GM21381 (cell line): Measurements from ENCODE around the gene RAB3IL1.
A peak's percentile ranks its signal among the peaks of the same experiment; 100 is the strongest.

Experiments
- ATAC-seq: cut with Tn5 transposase; IDR thresholded peaks from one replicate; pipeline ENCODE4 v1.9.1; 2021; ENCODE audit warnings: mild to moderate bottlenecking, moderate library complexity; ENCODE audit not compliant: unreplicated experiment

Gene RAB3IL1

DNA sequence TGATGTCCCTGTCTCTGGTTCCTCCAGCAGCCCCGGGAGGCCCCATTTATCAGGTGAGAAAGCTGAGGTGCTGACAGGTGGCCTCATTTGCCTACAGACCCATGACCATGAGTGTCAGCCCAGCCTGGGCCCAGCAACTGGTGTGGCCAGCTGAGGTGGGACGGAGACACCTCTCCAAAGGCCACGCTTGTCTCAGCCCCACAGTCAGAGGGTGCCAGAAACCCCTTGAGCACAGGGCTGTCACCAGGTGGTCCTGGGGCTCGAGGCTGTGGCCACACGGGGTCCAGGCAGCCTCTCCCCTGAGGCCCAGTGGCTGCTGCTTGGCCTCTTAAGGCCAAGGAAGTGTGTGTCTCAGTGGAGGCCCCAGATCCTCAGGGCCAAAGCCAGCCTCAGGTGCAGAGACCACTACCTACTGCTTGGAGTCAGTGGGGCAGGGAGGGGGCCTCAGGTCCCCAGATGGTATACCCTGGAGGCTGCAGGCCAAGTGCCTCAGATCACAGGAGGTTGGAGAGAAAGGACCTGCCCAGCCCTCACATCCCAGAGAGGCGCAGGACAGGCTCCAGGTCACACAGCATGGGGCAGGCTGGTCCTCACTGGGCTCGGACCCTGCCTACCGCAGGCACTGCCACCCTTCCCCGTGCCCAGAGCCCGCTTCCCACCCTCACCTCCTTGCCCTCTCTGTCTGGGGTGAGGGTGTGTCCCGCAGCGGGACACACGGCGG, 11.4 kb downstream of the RAB3IL1 start:
- no peak for ATAC-seq

DNA sequence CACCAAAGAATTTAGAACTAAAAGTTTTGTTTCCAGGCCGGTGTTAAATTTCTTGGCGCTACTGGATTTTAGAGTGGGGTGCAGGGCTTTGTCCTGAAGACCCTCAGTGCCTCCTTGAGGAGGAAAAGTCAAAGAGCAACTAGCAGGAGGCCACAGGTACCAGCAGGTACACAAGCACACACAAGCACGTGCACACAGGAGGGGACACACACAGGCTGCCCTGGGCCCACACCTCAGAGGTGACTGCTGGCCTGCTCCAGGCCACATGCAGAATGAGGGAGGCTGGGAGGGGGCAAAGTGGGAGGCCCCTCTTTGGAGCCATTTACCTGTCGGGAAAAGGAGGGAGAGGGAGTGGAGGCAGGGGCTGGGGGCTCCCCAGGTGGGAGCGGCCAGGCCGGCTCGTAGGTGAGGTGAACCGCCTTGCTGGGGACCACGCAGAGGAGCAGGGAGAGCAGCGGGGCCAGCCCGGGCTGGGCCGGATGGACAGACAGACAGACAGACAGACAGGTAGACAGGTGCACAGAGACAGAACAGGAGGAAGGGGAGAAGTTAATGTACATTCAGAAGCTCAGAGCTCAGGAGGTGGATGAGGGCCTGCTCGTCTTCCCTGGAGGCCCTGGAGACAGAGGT, 12.2 kb downstream of the RAB3IL1 start:
- ATAC-seq = no peak

DNA sequence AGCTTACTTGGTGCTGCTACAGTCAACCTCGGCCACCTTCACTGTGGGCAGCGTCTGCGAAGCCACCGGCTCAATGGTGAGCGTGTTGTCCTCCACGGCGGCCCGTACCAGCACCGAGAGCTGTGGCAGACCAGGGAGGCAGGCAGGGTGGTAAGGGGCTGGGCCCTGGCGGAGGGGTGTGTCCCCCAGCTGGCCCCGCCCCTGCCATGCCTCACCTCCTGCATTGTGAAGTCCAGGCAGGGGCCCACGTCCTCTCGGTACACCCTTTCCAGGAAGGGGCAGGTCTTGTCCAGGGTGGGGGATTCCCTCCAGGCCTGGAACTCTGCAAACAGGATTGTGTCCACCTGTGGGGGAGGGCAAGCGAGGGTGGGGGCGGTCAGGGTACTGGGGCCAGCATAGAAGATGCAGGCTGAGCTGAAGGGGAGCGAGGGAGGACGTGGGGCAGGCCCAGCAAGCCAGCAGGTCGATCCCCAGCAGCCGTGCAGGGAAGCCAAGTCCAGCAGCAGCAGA, 12.8 kb downstream of the RAB3IL1 start:
- no peak for ATAC-seq

DNA sequence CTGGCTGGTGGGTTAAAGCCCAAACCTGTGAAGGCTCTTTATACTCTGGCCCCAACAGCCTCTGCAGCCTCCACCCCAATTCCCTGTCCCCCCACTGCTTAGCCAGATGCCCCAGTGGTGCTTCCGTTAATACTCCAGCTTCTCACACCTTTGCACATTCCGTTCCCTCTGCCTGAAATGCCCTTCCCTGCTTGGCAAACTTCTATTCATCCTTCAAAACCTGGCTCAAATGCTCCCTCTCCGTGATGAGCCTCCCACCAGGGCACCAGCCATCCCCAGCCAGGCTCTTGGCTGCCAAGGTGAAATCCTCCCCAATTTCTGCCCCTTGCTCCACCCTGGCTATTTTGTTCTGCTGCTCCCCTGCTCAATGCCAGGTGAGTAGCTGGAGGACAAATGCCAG, 13.5 kb downstream of the RAB3IL1 start:
- ATAC-seq = no peak

DNA sequence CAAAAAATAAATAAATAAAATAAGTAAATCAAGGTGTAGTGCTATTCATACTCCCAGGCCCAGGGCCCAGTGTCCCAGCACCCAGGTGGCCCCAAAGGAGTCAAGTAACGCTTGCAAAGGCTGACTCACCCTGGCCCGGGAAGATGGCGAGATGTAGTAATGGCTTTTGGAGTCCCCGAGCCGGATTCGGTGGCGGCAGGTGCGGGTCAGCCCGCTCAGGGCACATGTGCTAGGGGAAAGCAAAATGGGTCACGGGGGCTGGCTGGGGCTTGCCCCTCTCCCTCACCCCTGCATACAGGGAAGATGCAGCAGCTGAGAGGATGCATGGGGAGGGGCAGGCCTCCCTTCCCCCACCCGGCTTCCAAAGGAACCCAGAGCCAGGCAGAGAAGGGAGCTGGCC, 15.1 kb downstream of the RAB3IL1 start:
- ATAC-seq = no peak

DNA sequence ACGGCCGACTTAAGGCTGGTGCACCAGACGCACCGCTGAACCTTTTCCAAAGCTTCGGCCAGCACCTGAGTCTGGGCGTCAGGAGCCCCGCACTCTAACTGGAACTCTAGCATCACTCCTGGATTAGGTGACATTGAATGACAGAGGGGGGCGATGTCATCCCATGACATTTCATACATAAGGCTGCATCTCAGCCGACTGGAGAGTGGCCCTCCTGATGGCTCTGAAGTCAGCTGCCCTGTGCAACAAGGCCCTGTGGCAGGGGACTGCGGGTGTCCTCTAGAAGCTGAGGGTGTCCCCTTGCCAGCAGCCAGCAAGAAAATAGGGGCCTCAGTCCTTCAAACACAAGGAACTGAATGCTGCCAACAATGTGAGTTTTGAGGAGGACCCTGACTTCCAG, 16.0 kb downstream of the RAB3IL1 start:
- no peak for ATAC-seq

DNA sequence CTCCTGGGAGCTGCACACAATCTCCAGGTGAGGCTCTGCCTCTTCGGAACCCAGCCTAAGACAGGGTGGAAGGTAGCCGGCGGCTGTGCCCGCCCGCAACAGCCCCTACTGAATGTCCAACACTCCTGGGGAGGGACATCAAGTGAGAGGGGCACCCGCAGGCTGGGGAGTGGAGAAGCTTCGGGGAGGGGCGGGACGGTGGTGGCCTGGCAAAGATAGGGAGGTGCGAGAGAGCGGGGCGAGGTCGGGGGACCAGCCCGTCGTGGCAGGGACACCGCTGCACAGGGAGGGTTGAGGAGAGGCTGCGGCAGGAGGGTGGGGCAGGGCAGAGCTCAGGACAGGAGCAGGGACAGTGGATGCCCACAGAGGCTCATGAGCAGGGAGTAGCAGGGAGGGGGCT, 17.1 kb downstream of the RAB3IL1 start:
- no peak for ATAC-seq

DNA sequence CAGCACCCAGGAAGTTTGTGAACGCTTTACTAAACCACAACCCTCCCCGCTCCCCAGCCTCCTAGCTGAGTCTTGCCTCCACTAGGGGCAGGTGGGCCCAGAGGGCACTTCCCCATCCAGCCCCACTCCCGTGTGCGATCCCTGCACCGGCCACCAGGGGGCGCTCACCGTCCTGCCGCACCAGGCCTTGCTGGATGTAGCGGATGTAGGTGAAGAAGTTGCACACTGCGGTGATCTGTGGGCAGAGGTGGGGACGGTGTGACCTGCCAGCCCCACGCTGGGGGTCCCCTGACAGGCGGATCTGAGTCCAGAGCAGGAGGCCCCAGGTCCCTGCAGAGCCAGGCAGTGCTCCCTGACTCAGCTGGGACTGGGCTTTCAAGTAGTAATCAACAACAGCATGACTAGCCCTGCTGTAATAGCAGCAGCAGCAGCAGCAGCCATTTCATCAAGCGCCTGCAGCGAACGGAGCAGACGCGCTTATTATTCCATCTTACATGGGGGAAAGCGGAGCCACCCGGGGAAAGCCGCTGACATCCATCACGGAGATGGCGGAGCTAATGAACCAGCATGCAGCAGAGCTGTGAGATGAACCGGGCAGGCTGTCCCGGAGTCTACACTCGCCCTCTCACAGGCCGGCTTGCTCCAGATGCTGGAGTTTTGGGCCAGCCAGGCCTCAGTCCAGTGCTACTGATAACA, 18.1 kb downstream of the RAB3IL1 start:
- peak; percentile 60 for ATAC-seq

DNA sequence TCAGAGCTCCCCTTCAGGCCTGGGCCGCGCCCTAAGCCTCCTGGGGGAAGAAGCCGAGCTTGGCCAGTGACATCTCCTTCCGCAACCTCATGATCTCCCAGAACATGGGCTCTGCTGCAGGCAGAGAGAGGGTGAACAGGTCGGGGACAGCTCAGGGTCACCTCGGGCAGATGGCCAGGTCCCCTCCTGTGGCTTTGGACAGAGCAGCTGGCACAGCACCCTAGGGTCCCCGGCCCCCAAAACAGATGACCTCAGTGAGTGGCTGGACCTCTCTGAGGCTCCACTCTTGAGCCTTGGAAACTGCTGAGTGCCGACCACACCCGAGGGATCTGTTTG, 19.2 kb downstream of the RAB3IL1 start:
- no peak for ATAC-seq

DNA sequence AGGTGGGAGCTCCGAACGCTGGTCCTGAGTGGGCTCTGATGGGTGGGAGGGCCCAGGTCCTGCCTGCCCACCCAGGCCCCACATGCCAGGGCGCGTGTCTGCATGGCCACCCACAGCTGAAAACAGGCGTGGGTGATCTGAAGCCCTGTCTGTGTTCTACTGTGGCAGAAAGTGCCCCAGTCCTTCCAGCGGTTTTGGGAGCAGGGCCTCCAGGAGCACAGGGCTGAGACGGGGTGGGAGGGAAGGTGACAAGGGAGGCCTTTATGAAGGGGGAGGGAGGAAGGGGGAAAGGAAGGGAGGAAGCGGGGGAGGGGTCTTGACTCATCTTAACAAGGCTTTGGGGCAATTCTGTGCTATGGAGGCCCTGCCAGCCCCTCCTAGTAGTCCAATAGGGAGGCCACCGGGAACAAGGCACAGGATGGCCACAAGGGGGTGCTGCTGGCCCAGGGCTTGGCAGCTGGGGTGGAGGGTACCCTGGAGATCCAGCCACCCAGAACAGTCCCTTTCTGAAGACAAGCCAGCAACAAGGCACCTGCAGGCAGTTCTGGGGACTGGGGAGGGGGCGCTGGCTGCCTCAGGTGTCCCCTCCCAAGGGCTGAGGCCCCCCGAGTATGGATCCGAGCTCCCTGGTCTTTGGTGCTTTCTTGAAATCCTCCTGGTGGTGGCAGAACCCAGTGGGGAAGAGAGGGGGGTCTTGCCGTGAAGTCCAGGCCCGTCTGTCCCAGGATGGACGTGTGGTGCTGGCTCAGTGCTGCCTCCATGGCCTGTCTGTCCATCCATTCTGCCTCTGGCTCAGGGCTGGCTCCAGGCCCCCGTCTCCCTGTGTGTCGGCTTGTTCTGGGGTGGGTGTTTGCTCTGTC, 19.7 kb downstream of the RAB3IL1 start:
- ATAC-seq = no peak

DNA sequence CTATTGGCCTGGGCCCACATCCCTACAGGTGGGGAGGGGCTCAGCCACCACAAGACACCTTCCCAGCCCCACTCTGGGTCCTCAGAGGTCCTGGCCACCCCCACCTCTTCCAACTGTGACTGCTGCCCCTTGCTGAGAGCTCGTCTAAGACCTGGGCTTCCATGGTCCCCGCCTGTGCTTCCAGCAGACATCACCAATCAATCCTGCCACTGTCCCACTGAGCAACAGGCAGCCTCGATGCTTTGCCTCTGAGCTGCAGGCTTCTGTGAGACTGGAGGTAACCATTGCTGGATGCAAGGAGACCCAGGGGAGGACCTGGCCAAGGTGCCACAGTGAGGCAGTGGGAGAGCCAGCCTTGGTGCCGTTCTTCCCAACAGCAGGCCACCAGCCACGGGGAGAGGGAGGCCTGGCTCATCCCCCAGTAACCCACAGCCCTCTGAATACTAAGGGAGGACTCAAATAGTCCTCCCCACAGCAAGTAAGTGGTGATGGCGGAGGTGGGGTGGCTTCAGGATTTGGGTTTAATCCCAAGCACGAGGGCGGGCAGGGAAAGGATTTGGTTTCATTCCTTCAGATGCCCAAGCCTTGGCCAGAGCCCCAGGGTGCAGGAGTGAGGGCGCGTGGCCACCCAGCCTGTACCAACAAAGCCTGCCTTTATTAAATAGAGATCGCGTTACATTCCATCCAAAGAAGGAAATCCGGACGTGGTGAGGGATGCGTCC, 20.5 kb downstream of the RAB3IL1 start:
- ATAC-seq = no peak

DNA sequence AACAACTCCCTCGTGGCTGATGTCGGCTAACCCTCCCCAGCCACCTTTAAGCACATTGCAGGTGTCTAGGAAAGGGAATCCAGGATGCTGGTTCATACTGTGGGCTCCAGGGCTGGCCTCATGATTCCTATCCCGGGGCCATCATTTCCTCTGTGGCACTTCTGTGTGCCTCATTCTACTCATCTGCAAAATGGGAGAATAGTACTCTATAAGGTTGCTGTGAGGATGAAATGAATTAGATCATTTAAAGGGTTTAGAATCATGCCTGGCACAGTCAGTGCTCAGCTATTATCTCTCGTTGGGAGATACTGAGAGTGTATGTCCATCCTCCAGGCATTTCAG, 21.7 kb downstream of the RAB3IL1 start:
- no peak for ATAC-seq

DNA sequence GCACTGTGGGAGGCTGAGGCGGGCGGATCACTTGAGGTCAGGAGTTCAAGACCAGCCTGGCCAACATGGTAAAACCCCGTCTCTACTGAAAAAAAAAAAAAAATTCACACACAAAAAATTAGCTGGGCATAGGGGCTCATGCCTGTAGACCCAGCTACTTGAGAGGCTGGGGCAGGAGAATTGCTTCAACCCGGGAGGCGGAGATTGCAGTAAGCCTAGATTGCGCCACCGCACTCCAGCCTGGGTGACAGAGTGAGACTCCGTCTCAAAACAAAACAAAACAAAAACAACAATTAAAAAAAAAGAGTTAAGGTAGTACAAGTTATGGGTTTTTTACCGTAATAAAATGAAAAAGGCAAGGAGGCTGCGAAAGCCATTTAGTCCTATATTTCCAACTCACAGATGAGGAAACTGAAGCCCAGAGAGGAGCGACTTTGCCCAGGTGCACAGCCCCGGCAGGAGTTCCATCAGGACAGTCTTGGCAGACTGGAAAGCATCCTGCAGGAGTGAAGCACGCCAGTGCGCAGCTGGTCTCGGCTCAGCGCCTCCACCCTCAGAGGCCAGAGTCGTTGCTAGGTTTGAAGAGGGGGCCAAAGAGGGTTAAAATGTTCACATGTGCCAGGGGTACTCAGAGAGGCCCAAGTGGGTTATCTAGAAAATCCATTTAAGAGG, 22.2 kb downstream of the RAB3IL1 start:
- ATAC-seq = no peak

DNA sequence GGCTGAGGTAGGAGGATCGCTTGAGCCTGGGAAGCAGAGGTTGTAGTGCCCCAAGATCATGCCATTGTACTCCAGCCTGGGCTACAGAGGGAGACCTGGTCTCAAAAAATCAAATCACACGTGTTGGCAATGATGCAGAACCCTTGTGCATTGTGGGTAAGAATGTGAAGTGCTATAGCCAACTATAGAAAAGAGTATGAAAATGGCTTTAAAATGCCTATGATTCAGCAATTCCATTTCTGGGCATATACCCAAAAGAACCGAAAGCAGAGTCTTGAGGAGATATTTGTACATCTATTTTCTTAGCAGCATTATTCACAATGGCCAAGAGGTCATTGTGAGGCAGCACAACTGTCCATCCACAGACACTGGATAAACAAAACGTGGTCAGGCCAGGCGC, 23.4 kb downstream of the RAB3IL1 start:
- ATAC-seq = no peak

DNA sequence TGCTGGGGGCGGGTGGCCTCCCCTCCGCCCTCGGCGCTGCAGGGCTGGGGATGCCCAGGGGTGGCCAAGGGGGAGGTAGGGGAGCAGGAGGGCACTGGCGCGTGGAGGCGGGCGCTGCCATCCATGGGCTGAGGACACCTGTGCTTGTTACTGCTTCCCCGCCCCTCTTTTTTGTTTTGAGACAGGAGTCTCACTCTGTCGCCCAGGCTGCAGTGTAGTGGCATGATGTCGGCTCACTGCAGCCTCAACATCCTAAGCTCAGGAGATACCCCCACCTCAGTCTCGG, 25.3 kb downstream of the RAB3IL1 start:
- ATAC-seq = peak; percentile 24

DNA sequence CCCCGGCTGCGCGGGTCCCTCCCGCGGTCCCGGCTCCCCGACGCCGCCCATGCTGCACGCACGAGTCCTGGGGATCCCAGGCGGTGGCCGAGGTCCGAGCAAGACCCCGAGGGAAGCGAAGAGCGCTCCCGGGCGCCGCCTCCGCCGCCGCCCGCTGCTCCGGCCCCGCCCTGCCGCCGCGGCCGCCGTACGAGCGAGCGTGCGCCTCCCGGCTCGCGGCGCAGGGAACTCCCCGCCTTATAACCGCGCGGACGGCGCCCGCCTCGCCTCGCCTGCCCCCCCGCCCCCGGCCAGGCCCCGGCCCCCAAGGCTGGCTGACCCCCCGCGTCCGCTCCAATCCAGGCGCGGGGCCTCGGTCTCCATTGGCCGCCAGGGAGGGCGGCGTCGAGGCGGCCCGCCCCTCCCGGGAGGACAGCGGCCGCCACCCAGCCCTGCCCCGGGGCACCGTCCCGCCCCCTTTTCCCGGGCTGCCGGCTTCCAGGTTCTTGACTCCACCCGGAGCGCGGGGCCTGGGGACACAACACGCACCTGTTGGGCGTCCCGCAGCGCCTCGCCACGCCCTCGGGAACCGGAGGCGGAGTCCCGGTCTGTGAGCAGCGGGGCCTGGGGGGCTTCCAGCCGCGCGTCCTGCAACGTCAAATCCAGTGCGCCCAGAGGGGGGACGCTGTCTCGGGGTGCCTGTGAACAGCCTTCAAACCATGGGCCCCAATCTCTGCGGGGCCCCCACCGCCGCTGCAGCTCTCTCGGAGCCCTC, 25.9 kb downstream of the RAB3IL1 start, which contains the start of gene FADS3:
TSS of gene FADS3 (minus strand) at position 215 of the 754 bp plus-strand sequence. CDS start at position 51, 164 bp downstream.
- peak; percentile 67 for ATAC-seq

DNA sequence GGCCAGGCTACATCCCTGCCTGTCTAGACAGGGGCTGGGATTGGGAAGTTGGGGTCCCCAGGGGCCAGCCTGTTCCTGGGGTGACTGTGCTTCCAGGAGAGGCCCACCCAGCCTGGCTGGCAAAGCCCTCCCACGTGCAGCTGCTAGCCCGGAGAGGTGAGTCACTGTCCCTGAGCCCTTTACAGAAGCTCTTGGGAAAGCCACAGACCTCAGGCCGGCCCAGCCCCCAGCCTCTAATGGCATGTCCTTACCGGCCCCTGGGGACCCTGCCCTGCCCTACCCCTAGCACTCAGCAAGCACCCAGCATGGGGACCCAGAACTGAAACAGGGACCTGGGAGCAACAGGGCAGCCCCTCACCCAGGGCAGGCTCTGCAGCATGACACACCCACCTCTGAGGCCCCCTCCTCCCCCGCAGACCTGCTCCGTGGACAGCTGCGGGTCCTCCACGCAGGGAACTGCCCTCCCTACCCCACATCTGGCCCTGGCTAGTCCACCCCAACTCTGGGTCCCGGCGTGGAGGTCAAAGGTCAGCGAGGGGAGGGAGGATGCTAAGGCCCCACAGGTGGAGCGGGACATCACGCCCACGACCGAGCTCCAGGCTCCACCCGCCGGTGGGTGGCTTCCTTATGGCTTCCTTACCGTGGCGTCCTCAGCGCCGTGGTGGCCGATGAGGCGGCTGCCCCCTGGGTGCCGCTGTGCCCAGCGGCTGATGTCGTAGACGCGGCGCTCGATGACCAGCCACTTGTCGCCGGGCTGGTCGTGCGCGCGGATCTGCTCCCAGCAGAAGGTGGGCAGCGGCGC, 26.6 kb downstream of the RAB3IL1 start:
- ATAC-seq = peak; percentile 16

DNA sequence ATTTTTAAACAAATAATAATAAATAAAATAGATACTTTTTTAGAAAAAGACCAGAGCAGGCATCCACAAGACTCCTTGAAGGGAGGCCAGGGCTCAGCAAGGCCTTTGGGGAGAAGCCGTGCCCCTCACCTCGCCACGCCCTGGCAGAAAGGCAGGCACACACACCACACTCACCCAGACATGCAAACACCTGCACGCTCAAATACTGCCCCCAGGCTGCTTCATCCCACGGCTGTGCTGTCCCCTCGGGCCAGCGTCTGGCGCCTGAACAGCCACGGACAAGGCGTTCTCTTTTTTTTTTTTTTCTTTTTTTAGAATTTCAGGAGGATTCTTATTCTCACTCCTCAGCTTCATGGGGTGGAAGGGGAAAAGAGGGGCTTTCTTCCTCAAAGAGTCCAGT, 27.5 kb downstream of the RAB3IL1 start:
- no peak for ATAC-seq

DNA sequence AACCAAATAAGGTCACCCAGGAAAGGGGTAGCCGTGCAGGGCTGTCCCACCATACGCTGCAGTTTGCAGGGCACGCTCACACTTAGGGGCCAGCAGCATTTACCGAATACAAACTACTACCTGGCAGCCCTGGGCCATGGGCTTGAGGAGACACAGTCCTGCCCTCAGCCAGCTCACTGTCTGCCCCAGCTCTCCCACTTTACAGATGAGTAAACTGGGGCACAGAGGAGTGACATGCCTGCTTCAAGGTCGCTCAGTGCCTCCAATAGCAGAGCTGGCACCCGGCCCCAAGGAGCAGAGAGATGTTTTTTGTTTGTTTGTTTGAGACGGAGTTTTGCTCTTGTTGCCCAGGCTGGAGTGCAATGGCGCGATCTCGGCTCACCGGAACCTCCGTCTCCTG, 28.8 kb downstream of the RAB3IL1 start:
- ATAC-seq = no peak
